Activated CD8-positive, alpha-beta memory T cell treated with anti-CD3 and anti-CD28 coated beads for 36 hours (primary cell): Measurements from ENCODE around the gene JPH3. TPM values are rescaled to one million over a fixed set of nuclear protein-coding genes. Genes with fewer than 3 reads are reported as not detected.

Source experiments
- CTCF ChIA-PET: fragments of 350-600 bp; sonication (Branson Sonifier 250); formaldehyde crosslinking; loops from one replicate; lab custom pipeline; 2021; ENCODE audit warnings: antibody characterized with exemption; lab: Charles Lee
- POLR2A ChIA-PET: fragments of 350-600 bp; sonication (Branson Sonifier 250); formaldehyde crosslinking; loops from one replicate; lab custom pipeline; 2021; ENCODE audit warnings: antibody characterized with exemption; lab: Charles Lee
- total RNA-seq, 2 experiments: library from RNA; stranded (reverse); gene quantifications; one replicate each; pipeline ENCODE4 v1.2.3, GENCODE V29; 2021

Gene JPH3
- total RNA-seq = not detected

DNA sequence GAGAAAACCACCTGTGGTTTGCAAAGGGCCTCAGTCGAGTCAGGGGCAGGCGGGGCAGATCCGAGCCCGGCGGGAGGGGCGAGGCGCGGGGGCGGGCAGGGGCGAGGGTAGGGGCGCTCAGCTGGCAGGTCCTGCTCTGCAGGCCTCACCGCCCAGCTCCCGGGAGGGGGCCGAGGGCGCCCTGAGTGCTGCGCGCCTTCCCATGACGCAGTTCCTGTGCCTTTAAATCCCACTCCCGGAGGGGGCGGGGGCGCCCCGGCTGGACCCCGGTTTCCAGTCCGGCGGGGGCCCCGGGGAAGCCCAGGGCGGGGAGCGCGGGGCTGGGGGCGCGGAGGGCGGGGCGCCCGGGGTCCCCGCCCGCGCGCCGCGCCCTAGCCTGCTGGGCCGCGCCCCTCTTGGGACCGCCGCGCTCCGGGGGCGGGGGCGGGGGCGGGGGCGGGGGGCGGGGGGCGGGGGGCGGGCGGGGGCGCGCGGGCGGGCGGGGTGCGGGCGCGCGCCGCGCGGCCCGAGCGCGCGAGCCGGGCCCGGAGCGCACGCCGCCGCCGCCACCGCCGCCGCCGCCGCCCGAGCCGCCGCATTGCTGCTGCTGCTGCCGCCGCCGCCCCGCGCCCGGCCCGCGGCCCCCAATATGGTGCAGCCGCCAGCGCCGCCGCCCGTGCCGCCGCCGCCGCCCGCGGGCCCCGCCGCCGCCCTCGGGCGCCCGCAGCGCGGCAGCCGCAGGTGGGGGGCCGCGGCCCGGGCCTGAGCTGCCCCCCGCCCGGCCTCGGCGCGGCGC is at the start of gene JPH3:
Gene JPH3 (plus strand): TSS at position 508 of the 775 bp plus-strand sequence. CDS start 639 bp downstream, outside the sequence.
- ChIA-PET POLR2A (no interaction called here), CTCF (no interaction called here)

GRCh38 chr16:87552772-87553573 is 49.3 kb upstream of the JPH3 start:
- ChIA-PET CTCF (no interaction called here), POLR2A (no interaction called here)

DNA sequence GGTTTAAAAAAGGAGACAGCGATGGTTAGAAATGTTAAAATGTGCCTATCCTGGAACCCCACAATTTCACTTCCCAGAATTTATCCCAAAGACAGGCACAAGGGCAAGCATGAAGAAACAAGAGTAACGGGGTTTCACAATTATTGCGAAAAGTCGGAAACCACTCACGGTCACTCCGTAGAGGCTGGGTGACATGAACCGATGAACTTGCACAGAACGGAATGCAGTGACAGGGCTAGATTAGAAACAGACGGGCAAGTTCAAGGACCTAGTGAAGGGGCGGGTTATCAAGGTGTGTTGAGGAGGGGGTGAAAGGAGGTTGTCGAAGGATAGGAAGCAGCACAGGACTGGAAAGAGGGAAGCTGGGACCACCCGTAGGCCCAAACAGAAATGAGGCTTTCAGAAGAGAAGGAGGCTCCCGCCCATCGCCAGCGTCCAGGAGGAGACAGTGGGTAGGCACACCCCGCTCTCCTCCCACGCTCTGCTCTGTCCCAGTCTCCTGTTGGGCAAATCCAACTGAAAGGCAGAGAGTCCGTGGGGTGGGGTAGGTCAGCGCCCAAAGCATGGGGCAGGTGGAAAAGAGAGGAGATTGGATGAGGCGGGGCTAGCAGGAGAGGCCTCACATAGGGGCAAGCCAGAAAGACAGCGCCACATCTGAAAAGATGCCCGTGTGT is 47.4 kb upstream of the JPH3 start:
- POLR2A ChIA-PET = no interaction called here
- CTCF ChIA-PET = no interaction called here

- CTCF ChIA-PET = no interaction called here
- POLR2A ChIA-PET = no interaction called here
Observed at GRCh38 chr16:87555647-87556046, 46.7 kb upstream of the JPH3 start.

GRCh38 chr16:87556941-87557459 is 45.3 kb upstream of the JPH3 start:
- POLR2A ChIA-PET = no interaction called here
- CTCF ChIA-PET = interaction anchor here (1.3 kb wide), 1 partner anchor 79 kb away, joined by 3 read pairs; no protein-coding TSS in a partner anchor

DNA sequence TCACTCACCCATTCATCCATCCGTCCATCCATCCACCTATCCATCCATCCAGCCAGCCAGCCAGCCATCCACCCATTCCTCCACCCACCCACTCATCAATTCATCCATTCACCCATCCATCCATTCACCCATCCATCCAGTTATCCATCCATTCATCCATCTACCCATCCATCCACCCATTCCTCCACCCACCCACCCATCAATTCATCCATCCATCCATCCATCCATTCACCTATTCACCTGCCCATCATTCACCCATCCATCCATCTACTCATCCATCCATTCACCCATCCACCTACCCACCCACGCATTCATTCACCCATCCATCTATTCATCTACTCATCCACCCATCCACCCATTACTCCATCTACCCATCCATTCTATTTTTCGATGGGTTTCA is 43.6 kb upstream of the JPH3 start:
- POLR2A ChIA-PET = no interaction called here
- CTCF ChIA-PET = no interaction called here

GRCh38 chr16:87559945-87560344 is 42.4 kb upstream of the JPH3 start:
- ChIA-PET POLR2A (no interaction called here), CTCF (no interaction called here)

DNA sequence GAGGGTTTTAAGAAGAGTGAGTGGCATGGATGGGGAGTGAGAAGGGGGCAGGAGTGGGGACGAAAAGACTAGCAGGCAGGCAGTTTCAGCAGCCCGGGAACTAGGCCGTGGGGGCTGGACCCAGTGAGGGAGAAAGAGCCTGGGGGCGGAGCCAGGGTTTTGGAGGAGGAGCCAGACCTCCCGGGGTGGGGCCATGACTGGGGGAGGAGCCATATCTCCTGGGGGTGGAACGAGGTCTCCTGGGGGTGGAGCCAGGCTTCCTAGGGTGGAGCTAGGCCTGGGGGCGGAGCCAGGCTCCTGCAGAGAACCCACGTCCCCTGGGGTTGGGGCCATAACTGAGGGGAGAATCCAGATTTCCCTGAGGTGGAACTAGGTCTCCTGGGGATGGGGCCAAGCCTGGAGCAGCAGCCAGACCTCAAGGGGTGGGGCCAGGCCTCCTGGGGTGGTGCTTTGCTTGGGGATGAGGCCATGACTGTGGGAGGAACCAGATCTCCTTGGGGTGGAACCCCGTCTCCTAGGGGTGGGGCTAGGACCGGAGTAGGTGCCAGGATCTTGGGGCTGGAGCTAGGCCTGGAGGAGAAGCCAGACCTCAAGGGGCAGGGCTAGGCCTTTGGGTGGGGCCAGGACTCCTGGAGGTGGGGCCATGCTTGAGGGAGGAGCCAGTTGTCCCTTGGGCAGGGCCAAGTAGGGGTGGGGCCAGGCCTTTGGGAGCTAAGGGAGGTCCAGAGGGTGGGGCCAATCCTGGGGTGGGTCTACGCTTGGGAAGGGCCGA is 41.7 kb upstream of the JPH3 start:
- ChIA-PET CTCF (no interaction called here), POLR2A (no interaction called here)

DNA sequence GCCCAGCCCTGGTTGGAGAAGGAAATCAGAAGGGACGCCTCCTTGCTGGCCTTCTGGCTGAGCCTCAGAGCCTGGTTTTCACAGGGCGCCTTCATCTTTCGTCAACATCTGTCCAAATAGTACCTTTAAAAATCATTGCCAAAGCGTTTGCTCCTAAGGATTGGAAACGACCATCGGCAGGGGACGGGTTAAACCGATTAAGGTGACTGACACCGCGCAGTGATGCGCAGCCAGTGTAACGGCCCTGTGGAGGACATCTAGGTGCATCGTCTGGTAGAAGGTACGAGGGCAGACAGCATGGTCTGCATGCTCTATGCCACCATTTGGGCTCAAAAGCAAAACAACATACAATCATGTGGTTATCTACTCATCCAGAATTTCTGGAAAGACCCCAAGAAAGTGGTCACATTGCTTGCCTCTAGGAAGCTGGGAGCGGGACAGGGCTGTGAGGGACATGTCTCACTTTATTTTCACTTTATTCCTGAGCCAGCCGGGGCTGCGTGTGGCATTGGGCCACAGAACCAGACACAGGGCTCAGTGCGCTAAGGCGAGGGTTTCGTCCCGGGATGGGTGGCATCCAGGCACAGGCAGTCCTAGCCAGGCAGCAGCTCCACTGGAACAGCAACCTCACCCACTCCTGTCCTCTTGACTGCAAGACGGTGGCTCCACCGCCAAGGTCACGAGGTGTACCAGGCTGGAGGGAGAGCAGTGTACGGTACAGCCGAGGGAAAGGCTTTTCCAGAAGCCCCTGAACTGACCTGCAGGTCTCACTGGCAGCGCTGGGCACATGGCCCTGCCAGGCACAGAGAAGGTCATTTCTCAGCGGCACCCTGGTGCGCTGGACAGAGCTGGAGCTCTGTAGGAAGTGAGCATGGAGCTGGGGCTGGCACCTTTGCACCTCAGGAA is 40.9 kb upstream of the JPH3 start:
- ChIA-PET POLR2A (no interaction called here), CTCF (interaction anchor here (1.2 kb wide), 1 partner anchor 75 kb away, joined by 3 read pairs; no protein-coding TSS in a partner anchor)

GRCh38 chr16:87562201-87562600 is 40.1 kb upstream of the JPH3 start:
- POLR2A ChIA-PET = no interaction called here
- CTCF ChIA-PET = interaction anchor here (0.7 to 1.2 kb wide), 2 partner anchors 9 to 74 kb away, joined by 3 to 4 read pairs; no protein-coding TSS in a partner anchor

DNA sequence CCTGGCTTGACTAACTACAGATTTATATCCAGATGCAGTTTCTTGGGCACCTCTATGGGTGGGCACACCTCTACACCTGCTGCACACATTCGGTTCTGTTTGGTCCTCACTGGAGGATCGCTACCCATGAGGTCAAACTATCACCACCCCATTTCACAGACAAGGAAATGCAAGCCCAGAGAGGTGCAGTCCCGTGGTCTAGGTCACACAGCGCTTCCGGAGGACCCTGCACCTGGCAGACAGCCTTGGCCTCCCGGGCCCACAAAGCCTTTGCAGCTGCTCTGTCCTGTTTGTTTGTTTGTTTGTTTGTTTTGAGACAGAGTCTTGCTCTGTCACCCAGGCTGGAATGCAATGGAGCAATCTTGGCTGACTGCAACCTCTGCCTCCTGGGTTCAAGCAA is 39.3 kb upstream of the JPH3 start:
- POLR2A ChIA-PET = no interaction called here
- CTCF ChIA-PET = interaction anchor here (1.2 kb wide), 1 partner anchor 73 kb away, joined by 3 read pairs; no protein-coding TSS in a partner anchor

GRCh38 chr16:87563714-87564523 is 38.4 kb upstream of the JPH3 start:
- POLR2A ChIA-PET = no interaction called here
- CTCF ChIA-PET = no interaction called here

- POLR2A ChIA-PET = no interaction called here
- CTCF ChIA-PET = no interaction called here
Observed at GRCh38 chr16:87564524-87564778, 37.9 kb upstream of the JPH3 start.

DNA sequence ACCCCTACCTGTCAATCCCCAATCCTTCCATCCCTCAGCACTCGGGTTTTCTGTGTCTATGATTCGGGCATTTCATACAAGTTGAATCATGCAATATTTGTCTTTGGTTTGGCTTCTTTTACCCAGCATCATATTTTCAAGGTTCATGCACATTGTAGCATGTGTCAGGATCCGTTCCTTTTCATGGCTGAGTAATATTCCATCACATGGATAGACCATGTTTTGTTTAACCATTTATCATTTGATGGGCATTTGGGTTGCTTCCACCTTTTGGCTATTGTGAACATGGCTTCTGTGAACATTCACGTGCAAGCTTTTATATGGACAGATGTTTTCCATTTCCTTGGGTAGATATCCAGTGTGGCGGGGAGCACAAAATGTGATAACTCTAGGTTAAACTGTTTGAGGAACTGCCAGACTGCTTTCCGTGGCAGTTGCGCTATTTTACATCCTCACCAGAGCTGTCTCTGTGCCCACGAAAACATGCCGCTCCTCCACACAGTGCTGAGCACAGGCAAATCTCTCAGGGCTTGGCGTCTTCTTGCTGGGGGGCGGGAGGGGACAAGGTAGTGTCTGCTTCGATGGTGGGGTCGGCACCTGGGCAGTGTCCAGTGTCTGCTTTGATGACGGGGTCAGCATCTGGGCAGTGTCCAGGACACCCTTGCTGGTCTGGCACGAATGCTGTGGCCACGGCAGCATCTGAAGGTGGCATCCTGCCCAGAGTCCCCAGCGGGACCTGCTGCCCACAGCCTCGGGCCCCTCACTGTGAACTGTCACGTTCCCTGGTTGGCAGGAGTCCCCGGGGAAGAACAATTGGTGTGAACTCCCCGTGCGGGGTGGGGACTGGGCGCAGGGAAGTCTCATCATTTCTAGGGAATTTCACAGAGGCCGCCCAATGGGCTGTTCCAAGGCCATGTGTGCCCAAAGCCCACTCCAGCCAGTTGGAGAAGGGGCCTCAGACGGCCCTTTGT is 32.4 kb upstream of the JPH3 start:
- POLR2A ChIA-PET = no interaction called here
- CTCF ChIA-PET = interaction anchor here (1.4 kb wide), 1 partner anchor 63 kb away, joined by 4 read pairs; no protein-coding TSS in a partner anchor

- CTCF ChIA-PET = interaction anchor here (0.8 to 1.4 kb wide), 2 partner anchors 62 to 153 kb away, joined by 3 to 4 read pairs; no protein-coding TSS in a partner anchor
- POLR2A ChIA-PET = no interaction called here
Observed at GRCh38 chr16:87570572-87570937, 31.8 kb upstream of the JPH3 start.
